Body of pancreas (tissue), 4 donors: ENCODE measurements around the gene PICK1.

Source experiments
- CTCF ChIP-seq, 7 experiments: fragments of 450-650 bp in 4 of 7; fragments of 200-600 bp in 3 of 7; sonication (generic) in 3 of 7; IDR thresholded peaks; one replicate each; pipeline ENCODE4 v1.5.1; 2016 to 2019; ENCODE audit warnings: antibody characterized with exemption in 7 of 7
- POLR2A ChIP-seq, 3 donors: fragments of 450-650 bp; IDR thresholded peaks; one replicate each; pipeline ENCODE4 v1.6.1; 2016; ENCODE audit warnings: antibody characterized with exemption in 3 of 3, mild to moderate bottlenecking in 2 of 3

GRCh38 chr22:38021206-38021605, 36.0 kb upstream of the PICK1 start:
- no peak for TF ChIP-seq CTCF (IDR thresholded peaks at IDR 0.05)
- no peak for TF ChIP-seq POLR2A (IDR thresholded peaks at IDR 0.05)
